GM18909 (cell line): Measurements from ENCODE around the gene PPP6R1.

ENCODE experiments used
- ATAC-seq: cut with Tn5 transposase; IDR thresholded peaks from one replicate; pipeline ENCODE4 v1.9.1; 2021; ENCODE audit warnings: mild to moderate bottlenecking; ENCODE audit not compliant: unreplicated experiment, poor library complexity

The PPP6R1 gene

GRCh38 chr19:55246462-55247451 lies 12.1 kb downstream of the PPP6R1 start:
- no peak for ATAC-seq

- ATAC-seq, result no peak
These were observed 13.4 kb downstream of the PPP6R1 start for GRCh38 chr19:55245236-55245904.

- ATAC-seq, result no peak
These were observed 14.7 kb downstream of the PPP6R1 start for GRCh38 chr19:55244004-55244680.

GRCh38 chr19:55242517-55242916 lies 16.3 kb downstream of the PPP6R1 start:
- ATAC-seq, result no peak

- ATAC-seq, result no peak
These were observed 16.8 kb downstream of the PPP6R1 start for GRCh38 chr19:55241935-55242464.

- ATAC-seq, result no peak
These were observed 17.5 kb downstream of the PPP6R1 start for GRCh38 chr19:55241143-55241934.

GRCh38 chr19:55240713-55241020 lies 18.1 kb downstream of the PPP6R1 start:
- no peak for ATAC-seq

- no peak for ATAC-seq
These were observed 19.8 kb downstream of the PPP6R1 start for GRCh38 chr19:55239004-55239403.

GRCh38 chr19:55238030-55238429 lies 20.8 kb downstream of the PPP6R1 start:
- no peak for ATAC-seq

GRCh38 chr19:55232986-55233385 lies 25.8 kb downstream of the PPP6R1 start:
- no peak for ATAC-seq

GRCh38 chr19:55232286-55232602 lies 26.6 kb downstream of the PPP6R1 start:
- no peak for ATAC-seq

- no peak for ATAC-seq
These were observed 27.2 kb downstream of the PPP6R1 start for GRCh38 chr19:55231391-55232285.

- ATAC-seq, result no peak
These were observed 28.0 kb downstream of the PPP6R1 start for GRCh38 chr19:55230780-55231179.

- no peak for ATAC-seq
These were observed 28.5 kb downstream of the PPP6R1 start for GRCh38 chr19:55230329-55230728.

GRCh38 chr19:55229789-55230182 lies 29.0 kb downstream of the PPP6R1 start:
- no peak for ATAC-seq

- ATAC-seq, result no peak
These were observed 29.6 kb downstream of the PPP6R1 start for GRCh38 chr19:55229145-55229788.

- ATAC-seq, result no peak
These were observed 30.3 kb downstream of the PPP6R1 start, which contains the start of gene TMEM86B for GRCh38 chr19:55228403-55229031. TSS of gene TMEM86B (minus strand) at chr19:55228763. CDS start at chr19:55228741, 22 bp downstream.

GRCh38 chr19:55228015-55228391 lies 30.8 kb downstream of the PPP6R1 start:
- no peak for ATAC-seq
